Esophagus muscularis mucosa (tissue), 4 donors: ENCODE results near the gene WDFY4. TPM values are rescaled to one million over a fixed set of nuclear protein-coding genes. Genes with fewer than 3 reads are reported as not detected.

Experiments
- DNase-seq: peaks from one replicate; pipeline ENCODE4 v3.0.0-alpha.2; 2017; ENCODE audit errors: extremely low spot score
- H3K27ac ChIP-seq, 4 donors: fragments of 200-600 bp; sonication (generic); replicated peaks in 1 of 4; 1 replicate in 3 of 4; 2 replicates in 1 of 4; pipeline ENCODE4 v1.5.1; 2016 to 2019; ENCODE audit warnings: mild to moderate bottlenecking in 1 of 4
- H3K27me3 ChIP-seq, 4 donors: fragments of 200-600 bp; sonication (generic); one replicate each; pipeline versions ENCODE4 v1.5.1 to v1.6.0; 2016 to 2019
- H3K36me3 ChIP-seq, 4 donors: fragments of 200-600 bp; sonication (generic); one replicate each; pipeline ENCODE4 v1.5.1; 2016 to 2019
- H3K4me1 ChIP-seq, 4 donors: fragments of 200-600 bp; sonication (generic); one replicate each; pipeline ENCODE4 v1.5.1; 2016 to 2019
- H3K4me3 ChIP-seq, 4 donors: fragments of 200-600 bp; sonication (generic); 1 replicate in 2 of 4; 2 replicates in 2 of 4; pipeline ENCODE4 v1.5.1; 2016 to 2019; ENCODE audit warnings: mild to moderate bottlenecking in 4 of 4, moderate library complexity in 1 of 4
- H3K9me3 ChIP-seq, 4 donors: fragments of 200-600 bp; sonication (generic); 1 replicate in 3 of 4; 2 replicates in 1 of 4; pipeline ENCODE4 v1.5.1; 2016 to 2019
- EP300 ChIP-seq: sonication (generic); formaldehyde crosslinking; IDR thresholded peaks from one replicate; pipeline ENCODE4 v1.6.1; 2017; ENCODE audit warnings: antibody characterized with exemption
- POLR2A ChIP-seq: fragments of 450-650 bp; IDR thresholded peaks from one replicate; pipeline ENCODE4 v1.6.1; 2017; ENCODE audit warnings: antibody characterized with exemption, moderate library complexity, mild to moderate bottlenecking, low read depth
- POLR2AphosphoS5 ChIP-seq, 2 donors: sonication (generic); formaldehyde crosslinking; IDR thresholded peaks; one replicate each; pipeline ENCODE4 v1.6.1; 2017; ENCODE audit warnings: antibody characterized with exemption in 2 of 2
- WGBS: methylation state at CpG from one replicate; pipeline ENCODE4 v1.1.5; 2018; 5-methylcytosine and 5-hydroxymethylcytosine counted together
- intact Hi-C: fragments of 100-400 bp; cut with DNase I; formaldehyde crosslinking; loops from one replicate; pipeline ENCODE4 v1.15.1; 2023
- total RNA-seq, 4 donors: library from RNA; depleted of rRNA; stranded (reverse); fragments of >200 nt; gene quantifications; one replicate each; pipeline versions ENCODE4 v1.1.0 to v1.2.1, GENCODE V29; 2016
- TF ChIP-seq, protein P1 (sequence below), 3 experiments: fragments of 200-600 bp in 2 of 3; fragments of 450-650 bp in 1 of 3; sonication (generic) in 2 of 3; IDR thresholded peaks; one replicate each; pipeline ENCODE4 v1.5.1; 2017 to 2019; ENCODE audit warnings: antibody characterized with exemption in 3 of 3, mild to moderate bottlenecking in 2 of 3, moderate library complexity in 1 of 3

The WDFY4 gene, protein sequence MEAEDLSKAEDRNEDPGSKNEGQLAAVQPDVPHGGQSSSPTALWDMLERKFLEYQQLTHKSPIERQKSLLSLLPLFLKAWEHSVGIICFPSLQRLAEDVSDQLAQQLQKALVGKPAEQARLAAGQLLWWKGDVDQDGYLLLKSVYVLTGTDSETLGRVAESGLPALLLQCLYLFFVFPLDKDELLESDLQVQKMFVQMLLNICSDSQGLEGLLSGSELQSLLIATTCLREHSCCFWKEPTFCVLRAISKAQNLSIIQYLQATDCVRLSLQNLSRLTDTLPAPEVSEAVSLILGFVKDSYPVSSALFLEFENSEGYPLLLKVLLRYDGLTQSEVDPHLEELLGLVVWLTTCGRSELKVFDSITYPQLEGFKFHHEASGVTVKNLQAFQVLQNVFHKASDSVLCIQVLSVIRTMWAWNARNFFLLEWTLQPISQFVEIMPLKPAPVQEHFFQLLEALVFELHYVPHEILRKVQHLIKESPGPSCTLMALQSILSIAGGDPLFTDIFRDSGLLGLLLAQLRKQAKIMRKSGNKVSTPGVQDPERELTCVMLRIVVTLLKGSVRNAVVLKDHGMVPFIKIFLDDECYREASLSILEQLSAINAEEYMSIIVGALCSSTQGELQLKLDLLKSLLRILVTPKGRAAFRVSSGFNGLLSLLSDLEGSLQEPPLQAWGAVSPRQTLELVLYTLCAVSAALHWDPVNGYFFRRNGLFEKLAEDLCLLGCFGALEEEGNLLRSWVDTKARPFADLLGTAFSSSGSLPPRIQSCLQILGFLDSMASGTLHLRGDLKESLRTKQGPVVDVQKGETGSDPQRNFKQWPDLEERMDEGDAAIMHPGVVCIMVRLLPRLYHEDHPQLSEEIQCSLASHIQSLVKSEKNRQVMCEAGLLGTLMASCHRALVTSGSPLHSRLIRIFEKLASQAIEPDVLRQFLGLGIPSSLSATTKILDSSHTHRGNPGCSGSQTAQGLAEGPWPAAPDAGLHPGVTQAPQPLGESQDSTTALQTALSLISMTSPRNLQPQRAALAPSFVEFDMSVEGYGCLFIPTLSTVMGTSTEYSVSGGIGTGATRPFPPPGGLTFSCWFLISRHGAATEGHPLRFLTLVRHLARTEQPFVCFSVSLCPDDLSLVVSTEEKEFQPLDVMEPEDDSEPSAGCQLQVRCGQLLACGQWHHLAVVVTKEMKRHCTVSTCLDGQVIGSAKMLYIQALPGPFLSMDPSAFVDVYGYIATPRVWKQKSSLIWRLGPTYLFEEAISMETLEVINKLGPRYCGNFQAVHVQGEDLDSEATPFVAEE (N-terminal part only)
- 1 to 10 TPM; 2.3 to 7.3 (median 5.2) TPM for total RNA-seq

DNA sequence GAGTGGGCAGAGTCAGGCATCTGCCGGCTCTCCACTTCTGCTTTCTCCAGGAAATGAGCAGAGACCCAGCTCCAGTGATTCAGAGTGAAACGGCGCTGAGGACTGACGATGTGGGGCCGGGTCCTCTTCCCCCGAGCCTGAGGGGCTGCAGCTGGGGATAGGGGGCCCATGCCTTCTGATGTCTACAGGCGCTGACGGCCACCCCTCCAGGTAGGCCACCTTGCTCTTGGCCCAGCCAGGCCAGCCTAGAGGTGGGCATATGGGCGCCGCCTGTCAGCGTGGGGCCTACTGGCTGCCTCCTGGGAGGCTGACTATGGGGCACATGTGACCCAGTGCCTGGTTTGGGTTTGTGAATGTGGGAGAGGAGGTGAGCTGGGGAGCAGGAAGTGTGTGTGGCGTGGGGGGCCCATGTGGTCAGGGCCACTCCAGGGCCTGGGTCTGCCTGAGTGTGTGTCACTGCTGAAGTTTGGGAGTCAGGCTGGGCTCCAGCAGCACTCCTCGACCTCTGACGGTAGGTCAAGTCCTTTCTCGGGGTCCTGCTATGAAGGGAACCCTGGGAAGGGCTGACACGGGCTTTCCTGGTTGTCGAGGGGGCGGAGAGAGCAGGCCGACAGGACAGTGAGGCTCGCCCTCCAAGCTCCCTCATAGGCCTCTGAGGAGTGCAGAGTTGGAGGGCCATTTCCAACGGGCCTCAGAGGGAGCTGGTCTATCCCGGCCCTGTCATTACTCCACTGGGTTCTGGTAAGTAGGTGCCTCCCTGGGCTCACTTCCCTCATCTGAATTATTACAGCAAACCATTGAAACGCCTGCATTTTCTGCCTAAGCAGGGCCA lies at the start of gene WDFY4:
WDFY4 (plus strand) TSS at position 82 of the 832 bp plus-strand sequence. CDS start 24,860 bp downstream, outside the sequence.
- no peaks in the 10 kb centered on the region for H3K4me1 ChIP-seq
- TF ChIP-seq POLR2A (no peak), EP300 (no peak), POLR2AphosphoS5 (IDR thresholded peaks at IDR 0.05) (no peak)
- TF ChIP-seq, protein P1, sequence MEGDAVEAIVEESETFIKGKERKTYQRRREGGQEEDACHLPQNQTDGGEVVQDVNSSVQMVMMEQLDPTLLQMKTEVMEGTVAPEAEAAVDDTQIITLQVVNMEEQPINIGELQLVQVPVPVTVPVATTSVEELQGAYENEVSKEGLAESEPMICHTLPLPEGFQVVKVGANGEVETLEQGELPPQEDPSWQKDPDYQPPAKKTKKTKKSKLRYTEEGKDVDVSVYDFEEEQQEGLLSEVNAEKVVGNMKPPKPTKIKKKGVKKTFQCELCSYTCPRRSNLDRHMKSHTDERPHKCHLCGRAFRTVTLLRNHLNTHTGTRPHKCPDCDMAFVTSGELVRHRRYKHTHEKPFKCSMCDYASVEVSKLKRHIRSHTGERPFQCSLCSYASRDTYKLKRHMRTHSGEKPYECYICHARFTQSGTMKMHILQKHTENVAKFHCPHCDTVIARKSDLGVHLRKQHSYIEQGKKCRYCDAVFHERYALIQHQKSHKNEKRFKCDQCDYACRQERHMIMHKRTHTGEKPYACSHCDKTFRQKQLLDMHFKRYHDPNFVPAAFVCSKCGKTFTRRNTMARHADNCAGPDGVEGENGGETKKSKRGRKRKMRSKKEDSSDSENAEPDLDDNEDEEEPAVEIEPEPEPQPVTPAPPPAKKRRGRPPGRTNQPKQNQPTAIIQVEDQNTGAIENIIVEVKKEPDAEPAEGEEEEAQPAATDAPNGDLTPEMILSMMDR (IDR thresholded peaks at IDR 0.05): no peak
- no peaks in the 10 kb centered on the region for H3K36me3 ChIP-seq
- H3K27ac ChIP-seq: peak within 1 kb of the TSS in 3 of 4 donors; percentile 35 to 62 (median 35)
- intact Hi-C loops: no loop called here
- WGBS: 66% methylated on average over 18 of the region's 23 CpGs
- H3K9me3 ChIP-seq: peaks cover 0 to 8% (median 3%) of the 10 kb centered on the region in 4 donors
- peak; percentile 79 for DNase-seq
- peak within 1 kb of the TSS; percentile 18 to 39 (median 23) for H3K4me3 ChIP-seq
- no peaks in the 10 kb centered on the region for H3K27me3 ChIP-seq

DNA sequence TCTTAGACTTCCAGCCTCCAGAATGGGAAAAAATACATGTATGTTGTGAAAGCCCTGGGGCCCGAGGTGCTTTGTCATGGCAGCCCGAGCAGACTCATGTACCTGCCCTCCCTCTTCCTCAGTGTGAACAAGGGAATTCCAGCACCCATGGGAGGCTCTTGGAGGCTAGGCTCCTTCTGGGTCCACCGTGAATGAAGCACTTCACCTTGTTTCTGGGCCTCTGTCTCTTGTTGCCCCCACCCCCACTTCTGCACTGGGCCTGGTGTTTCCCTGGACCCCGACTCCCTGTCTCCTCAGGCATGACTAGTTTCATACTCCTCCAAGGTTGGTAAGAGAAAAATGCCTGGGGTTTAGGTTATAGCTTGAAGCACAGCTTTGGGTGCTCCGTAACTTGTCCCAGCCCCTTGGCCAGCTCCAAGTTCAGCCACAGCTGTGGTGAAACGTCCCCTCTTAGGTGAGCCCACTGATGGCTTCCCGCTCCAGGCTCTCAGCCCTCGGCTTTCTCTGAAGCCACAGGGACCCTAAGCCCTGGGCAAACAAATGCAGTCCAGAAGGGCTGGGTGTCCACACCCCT lies 49.6 kb upstream of the WDFY4 start:
- intact Hi-C loops: no loop called here
- Histone ChIP-seq H3K9me3 (peaks cover 0 to 3% (median 0%) of the 10 kb centered on the region in 4 donors), H3K4me1 (peaks cover 0 to 5% (median 1%) of the 10 kb centered on the region in 4 donors), H3K27ac (no peak overlapping the region), H3K27me3 (no peaks in the 10 kb centered on the region), H3K4me3 (no peak overlapping the region), H3K36me3 (no peaks in the 10 kb centered on the region)
- TF ChIP-seq POLR2AphosphoS5 (IDR thresholded peaks at IDR 0.05): no peak
- TF ChIP-seq, protein P1 (IDR thresholded peaks at IDR 0.05): no peak
- no peak for DNase-seq
- WGBS: 84% methylated on average over 8 of the region's 8 CpGs

DNA sequence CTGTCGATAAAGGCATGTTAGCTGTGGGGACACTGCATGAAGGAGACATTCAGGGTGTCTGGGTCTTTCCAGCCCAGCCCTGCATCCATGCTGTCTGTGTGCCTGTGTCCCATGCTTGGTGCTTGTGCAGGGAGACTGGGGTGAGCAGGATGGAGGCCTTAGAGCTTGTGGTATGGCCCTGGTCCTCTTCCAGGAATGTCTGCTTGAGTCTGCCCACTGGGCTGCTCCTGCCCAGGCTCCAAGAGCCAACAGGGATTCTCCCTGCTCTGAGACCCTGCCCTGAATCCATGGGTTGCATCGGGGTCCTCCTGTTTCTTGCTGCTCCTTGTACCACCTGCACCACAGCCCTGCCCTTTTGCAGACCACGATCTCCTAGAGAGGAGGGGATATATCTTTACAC lies 48.4 kb upstream of the WDFY4 start:
- Histone ChIP-seq H3K4me3 (no peak overlapping the region), H3K27me3 (no peaks in the 10 kb centered on the region), H3K36me3 (no peaks in the 10 kb centered on the region), H3K9me3 (peaks cover 0 to 12% (median 4%) of the 10 kb centered on the region in 4 donors), H3K27ac (no peak overlapping the region), H3K4me1 (peaks cover 0 to 5% (median 1%) of the 10 kb centered on the region in 4 donors)
- WGBS: 69% methylated on average over 3 of the region's 3 CpGs
- no peak for DNase-seq
- no peak for TF ChIP-seq POLR2AphosphoS5 (IDR thresholded peaks at IDR 0.05)
- TF ChIP-seq, protein P1 (IDR thresholded peaks at IDR 0.05): no peak
- no peak for TF ChIP-seq EP300
- TF ChIP-seq POLR2A: no peak
- intact Hi-C loops: no loop called here

DNA sequence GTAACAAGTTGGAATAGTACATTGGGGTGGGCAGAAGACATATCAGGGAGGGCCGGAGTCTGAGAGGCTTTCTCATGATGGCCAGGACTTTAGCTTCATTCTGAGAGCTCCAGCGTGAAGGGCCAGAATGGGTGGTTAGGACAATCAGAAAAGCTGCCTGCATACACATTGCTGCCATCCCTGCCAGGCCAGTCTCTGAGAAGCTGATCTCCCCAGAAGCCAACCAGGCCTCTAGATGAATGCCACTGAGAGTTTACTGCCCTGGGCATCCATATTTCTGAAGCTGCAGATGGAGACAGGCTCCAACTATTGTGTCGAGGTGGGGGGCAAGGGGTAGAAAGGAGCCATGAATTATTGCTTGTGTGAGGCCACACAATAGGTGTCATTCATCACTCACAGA lies 47.8 kb upstream of the WDFY4 start:
- TF ChIP-seq EP300: no peak
- TF ChIP-seq POLR2AphosphoS5 (IDR thresholded peaks at IDR 0.05): no peak
- no peak for TF ChIP-seq POLR2A
- TF ChIP-seq, protein P1 (IDR thresholded peaks at IDR 0.05): no peak
- Histone ChIP-seq H3K4me3 (no peak overlapping the region), H3K27me3 (no peaks in the 10 kb centered on the region), H3K36me3 (no peaks in the 10 kb centered on the region), H3K4me1 (peaks cover 0 to 5% (median 1%) of the 10 kb centered on the region in 4 donors), H3K9me3 (peaks cover 0 to 13% (median 7%) of the 10 kb centered on the region in 4 donors), H3K27ac (no peak overlapping the region)
- 94% methylated on average over 3 of the region's 3 CpGs for WGBS
- DNase-seq: no peak
- intact Hi-C loops: no loop called here
